ENCODE data around the gene DDR2.
"Not testable (repeated sequence)": the region's sequence is repeated elsewhere in the genome, so short reads cannot be mapped to it uniquely, and the experiment has no call there.

Gene DDR2

DNA sequence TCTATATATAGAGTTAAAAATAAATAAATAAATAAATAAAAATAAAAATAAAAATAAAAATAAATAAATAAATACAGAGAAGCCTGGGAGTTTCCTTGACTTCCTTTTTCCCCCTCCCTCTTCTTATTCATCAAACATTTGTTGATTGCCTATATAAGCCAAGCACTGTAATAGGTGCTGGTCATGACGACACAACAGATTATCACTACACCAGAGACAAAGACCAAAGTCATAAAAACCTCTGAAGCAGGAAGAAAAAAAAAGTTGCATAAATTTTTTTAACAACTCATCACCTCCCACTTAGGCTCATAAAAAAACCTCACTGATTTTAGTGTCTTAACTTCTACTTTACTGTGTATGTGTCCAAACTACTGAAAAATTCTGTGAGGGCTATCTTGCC lies 95.2 kb downstream of the DDR2 start:
- not testable (repeated sequence) for DNase-seq

DNA sequence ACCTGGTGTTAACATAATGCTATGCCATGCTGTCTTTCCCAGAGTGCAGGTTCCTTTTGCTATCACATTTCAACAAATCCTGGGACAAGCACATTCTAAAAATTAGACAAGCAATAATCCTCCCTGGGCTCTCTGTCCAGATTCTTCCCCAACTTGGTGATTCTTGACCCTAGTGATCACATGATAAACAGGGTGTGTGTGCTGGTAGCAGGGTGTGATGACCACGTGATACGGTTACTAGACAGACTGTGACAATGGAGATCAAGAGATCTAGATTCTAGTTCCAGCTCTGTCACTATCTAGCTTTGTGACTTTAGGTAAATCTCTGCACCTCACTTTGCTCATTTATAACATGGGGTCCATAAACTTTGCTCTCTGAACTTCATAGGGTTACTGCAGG lies 96.3 kb downstream of the DDR2 start:
- no peak for DNase-seq

DNA sequence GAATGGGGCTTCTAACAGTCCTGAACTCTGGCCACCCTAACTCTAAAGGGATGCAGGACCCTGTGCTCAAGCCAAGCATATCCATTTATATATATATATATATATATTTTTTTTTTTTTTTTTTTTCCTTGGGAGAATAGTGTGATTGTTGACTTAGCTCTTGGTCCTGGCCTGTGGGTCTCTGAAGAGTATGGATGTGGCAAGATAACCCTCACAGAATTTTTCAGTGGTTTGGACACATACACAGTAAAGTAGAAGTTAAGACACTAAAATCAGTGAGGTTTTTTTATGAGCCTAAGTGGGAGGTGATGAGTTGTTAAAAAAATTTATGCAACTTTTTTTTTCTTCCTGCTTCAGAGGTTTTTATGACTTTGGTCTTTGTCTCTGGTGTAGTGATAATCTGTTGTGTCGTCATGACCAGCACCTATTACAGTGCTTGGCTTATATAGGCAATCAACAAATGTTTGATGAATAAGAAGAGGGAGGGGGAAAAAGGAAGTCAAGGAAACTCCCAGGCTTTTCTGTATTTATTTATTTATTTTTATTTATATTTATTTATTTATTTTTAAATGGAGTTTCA lies 97.0 kb downstream of the DDR2 start:
- DNase-seq, result not testable (repeated sequence)

DNA sequence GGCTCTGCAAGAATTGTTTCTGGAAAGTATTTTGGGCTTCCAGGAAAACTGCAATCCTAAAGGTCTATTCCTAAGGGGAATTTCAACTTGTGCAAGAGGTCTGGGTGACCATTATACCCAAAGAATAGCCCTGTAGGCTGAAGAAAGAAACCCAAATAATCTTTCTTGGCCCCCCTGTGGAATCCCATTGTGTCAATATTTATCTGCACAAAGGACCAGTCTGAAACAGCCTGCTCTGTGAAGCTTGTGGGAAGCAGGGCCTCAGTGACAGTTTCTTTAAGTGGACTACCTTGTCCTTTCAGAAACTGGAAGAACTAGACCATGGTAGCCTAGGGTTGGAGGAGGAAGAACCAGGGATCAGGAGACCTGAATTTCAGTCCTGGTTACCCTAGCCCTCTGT lies 99.8 kb downstream of the DDR2 start:
- DNase-seq, result no peak

DNA sequence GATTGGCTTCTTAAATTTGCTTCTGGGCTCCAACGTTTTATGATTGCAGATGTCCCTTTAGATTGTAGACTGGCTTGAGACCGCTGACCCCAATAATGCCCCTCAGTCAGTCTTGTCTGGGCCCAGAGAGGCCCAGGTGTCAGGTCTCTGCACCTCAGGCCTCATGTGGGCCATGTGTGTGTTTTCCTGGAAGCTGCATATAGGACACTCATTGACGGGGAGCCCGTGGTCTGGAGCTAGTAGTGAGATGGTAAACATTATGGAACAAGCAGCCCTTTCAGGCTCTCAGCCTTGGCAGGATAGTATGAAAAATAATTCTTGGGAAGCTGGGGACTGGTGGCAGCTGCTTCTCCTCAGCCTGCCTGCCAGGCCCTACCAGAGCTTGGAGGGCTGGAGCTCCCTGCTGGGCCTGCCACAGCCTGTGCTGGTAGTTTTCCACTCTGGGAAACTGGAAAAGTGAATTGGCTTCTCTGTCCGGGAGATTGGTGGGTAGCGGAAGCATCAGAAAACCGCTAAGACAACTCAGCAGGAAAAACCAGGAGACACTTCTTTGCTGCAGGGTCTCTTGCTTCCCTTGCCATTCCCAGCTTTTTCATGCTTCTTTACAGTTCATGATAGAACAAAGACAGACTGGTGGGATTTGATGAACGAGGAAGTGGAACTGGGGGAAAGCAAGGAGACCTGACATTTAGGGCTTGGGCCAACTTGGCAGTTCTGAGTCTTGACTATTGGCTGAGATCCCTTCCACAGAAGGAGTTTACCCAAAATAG lies 100.5 kb downstream of the DDR2 start:
- no peak for DNase-seq

DNA sequence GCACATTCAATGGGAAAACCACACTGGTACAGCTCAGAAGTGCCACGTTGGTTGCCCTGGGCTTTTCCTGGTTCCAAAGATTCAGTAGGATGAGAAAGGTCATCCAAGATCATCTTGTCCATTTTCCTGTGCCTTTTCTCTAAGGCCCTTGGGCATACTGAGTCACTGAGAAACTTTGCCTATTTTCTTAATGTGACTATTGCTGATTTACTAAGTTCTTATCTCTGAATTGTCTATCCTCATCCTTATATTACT lies 101.0 kb downstream of the DDR2 start:
- DNase-seq, result no peak

DNA sequence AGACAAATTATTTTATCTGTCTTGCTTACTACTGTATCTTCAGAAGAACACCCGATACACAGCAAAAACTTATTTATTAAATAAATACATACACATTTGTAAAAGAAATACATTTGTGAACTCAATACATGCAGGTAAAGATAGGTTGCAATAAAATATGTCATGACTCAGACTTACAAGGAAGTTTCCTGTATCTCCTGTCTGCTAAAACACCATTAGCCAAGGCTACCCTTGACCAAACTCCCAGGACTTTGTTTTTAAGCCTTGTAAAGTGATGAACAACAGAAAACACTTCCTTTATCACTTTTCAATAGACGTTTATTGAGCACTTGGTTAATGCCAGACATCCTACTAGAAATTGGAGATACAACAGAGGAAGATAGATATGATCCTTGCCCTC lies 101.8 kb downstream of the DDR2 start:
- no peak for DNase-seq

DNA sequence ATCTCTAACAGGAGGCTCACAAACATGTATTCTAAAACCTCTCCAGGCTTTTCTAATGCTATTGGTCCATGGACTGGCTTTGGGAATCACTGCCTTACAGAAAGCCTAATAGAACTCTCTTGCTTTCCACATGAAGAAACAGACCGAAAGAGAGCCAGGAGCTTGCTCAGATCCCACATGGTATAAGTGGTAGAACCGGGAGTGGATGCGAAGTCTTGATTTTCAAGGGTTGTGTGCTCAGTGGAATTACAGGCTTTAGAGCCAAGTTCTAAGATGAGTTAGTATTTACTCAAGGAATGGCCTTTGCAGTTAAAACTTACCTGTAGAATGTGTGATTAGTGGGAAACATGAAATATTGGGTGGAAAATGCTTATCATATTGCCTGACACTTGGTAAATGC lies 103.9 kb downstream of the DDR2 start:
- no peak for DNase-seq

DNA sequence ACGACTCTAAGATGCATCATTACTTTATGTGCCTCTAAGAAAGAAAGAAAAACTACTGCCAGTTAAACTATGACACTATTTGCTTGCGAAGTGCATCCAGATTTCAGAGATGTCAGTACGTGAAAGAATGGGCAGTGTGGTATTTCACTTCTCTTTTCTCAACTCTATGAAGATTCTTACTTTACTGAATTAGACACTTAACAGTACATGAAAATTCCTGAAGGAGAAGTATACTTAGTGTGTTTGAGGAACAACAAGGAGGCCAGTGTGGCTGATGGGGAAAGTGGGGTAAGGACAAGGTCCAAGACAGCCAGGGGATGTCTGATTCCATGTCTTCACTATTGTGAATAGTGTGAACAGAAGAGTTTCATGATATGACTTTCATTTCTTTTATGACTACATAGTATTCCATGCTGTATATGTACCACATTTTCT lies 104.4 kb downstream of the DDR2 start:
- DNase-seq, result no peak

DNA sequence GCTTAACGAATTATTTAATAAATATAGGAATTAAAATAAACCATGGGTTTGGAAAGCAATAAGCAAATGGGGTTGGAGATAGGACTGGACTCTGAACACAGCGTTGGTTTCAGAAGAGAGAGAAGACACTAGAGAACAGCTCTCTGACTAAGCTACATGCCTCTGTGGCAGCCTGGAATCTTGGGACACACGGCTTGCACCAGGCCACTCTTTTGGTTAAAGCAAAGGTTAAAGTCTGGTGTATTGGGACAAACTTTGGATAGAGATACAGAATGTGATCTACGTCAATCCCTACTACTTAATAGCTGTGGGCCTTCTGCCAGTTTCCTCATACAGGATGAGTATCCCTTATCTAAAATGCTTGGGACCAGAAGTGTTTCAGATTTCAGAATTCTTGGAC lies 108.5 kb downstream of the DDR2 start:
- DNase-seq, result no peak

DNA sequence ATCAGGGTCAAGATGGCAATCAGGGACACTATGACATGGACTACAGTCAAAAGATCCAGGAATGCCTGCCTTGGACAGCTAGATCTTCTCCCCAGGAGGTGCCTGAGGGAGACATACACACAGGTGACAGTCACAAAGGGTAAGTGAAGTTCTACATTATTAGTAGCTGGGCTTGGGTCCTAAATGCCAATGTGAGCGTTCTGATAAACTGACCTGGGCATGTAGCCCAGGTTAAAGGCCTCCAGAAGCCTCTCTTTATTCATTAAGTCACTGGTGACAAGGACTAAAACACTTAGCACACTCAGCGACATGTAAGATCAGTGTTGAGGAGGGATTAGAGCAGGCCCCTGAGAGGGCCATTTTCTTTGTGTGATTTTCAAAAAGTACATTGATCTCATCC lies 109.3 kb downstream of the DDR2 start:
- DNase-seq, result no peak

DNA sequence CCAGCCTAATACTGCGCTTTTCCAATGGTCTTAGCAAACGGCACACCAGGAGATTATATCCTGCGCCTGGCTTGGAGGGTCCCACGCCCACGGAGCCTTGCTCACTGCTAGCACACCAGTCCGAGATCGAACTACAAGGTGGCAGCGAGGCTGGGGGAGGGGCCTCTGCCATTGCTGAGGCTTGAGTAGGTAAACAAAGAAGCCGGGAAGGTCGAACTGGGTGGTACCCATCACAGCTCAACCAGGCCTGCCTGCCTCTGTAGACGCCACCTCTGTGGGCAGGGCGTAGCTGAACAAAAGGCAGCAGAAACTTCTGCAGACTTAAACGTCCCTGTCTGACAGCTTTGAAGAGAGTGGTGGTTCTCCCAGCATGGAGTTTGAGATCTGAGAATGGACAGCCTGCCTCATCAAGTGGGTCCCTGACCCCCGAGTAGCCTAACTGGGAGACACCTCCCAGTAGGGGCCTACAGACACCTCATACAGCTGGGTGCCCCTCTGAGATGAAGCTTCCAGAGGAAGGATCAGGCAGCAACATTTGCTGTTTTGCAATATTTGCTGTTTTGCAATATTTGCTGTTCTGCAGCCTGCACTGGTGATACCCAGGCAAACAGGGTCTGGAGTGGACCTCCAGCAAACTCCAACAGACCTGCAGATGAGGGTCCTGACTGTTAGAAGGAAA lies 114.1 kb downstream of the DDR2 start:
- not testable (repeated sequence) for DNase-seq

DNA sequence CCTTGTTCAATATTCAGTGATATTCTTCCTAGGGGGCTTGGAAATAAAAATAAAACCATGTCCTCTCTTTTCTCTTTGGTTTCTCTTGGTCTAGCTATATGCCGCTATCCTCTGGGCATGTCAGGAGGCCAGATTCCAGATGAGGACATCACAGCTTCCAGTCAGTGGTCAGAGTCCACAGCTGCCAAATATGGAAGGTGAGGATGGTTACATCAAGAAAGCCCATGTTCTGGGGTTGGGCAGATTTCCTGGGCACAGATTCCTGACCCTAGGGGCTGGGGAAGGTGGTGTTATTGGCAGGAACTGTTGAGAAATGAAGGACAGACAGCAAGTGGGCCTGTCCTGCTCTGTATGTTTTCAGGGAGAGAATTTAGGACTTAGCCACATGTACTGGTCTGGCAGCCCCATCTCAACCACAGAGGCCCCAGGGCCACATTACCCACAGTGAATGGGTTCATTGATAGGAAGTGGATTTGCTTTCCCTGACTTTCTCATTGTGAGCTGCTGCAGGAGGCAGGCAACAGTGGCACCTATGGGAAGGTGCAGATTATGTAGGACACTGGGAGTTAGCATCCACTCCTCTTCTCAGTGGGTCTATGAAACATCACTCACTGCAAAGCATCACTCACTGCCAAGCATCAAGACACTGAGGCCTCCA lies 120.9 kb downstream of the DDR2 start:
- DNase-seq, result no peak

DNA sequence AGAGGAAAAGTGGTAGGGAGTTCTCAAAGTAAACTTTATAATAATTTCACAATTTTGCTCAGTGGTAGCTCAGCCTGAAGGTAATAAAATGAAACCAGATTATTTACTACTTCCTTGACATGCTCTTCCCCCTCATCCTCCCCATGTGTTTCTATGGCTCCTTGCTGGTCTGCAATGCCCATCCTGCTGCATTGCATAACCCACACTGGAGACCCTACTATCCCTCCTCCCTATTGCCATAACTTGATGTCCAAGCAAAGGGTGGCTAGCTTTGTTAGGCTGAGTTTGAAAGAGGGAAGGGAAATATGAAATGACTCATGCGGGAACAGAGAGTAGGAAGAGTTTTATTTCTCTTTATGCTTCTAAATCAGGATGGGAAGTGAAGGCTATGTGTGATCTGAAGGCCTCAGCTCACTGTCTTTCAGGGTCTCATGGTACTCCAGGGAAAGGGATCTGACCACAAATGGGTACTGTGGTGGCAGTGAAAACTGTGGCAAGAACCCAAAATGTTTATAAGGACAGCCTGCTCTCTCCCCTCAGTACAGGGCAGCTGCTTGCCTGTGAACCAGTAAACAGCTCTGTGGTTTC lies 121.8 kb downstream of the DDR2 start:
- no peak for DNase-seq

DNA sequence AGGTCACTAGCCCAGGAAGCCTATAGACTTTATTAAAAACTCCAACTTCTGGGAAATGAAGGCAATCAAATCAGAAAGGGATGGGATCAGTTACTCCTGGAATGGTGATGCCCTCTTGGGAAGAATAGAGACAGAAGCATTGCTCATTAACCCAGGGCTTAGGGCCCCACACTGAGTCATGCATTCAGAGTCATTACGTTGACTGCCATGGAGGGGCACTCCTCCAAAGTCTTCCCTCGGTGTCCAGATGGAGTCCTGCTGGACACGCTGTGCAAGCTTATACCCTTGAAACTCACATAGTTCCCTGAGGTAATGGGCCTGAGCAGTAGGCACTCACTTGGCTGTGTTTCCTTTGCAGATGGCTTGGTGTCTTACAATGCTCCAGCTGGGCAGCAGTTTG lies 123.0 kb downstream of the DDR2 start:
- no peak for DNase-seq

DNA sequence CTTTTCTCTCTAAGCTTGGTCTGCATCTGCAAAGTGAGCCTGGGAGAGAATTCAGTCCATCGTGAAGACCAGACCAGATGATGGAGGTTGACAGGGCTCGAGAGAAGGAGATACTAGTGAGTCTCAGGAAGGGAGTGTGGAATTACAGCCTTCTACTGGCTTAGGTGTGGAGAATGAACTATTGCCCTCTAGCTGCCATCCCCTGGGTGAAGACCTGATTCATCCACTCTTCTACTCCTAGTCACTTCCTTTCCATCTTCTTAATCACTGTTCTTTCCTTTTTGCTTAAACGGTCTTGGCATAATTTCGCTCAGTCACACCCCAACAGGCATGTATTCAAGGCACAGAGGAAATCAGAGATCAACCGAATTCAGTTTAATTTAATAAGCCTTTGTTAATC lies 124.3 kb downstream of the DDR2 start:
- DNase-seq, result no peak

DNA sequence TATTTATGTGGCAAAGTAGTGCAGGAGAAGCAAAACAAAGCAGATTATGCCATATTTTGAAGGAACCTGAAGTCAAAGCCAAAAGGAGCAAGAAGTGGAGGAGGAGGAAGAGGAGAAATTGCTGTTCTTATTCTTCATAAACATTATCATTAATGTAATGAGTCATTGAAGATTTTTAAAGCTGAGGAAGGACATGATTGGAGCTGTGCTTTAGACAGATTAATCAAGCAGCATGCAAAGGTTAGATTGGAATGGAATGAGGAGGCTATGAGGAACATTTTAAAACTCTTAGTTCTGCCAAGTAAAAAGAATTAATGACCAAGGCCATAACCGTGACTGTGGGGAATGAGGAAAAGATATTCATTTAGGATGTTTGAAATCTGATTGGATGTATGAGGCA lies 125.2 kb downstream of the DDR2 start:
- DNase-seq, result no peak

DNA sequence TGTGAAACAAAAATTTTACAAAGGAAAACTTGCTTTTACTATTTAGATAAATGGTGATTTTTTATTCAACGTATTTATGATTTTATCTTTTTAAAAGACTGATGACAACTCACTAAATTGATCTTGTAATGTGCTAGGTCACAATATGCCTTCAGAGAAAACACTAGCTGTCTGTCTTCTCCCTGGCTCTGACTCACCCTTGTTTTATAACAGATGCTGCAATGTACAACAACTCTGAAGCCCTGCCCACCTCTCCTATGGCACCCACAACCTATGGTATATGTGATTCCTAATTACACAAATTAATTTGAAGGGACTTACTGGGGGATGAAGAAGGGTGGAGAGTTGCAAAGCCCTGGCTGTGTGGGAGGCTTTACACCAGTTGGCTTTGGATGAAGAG lies 133.5 kb downstream of the DDR2 start:
- no peak for DNase-seq

DNA sequence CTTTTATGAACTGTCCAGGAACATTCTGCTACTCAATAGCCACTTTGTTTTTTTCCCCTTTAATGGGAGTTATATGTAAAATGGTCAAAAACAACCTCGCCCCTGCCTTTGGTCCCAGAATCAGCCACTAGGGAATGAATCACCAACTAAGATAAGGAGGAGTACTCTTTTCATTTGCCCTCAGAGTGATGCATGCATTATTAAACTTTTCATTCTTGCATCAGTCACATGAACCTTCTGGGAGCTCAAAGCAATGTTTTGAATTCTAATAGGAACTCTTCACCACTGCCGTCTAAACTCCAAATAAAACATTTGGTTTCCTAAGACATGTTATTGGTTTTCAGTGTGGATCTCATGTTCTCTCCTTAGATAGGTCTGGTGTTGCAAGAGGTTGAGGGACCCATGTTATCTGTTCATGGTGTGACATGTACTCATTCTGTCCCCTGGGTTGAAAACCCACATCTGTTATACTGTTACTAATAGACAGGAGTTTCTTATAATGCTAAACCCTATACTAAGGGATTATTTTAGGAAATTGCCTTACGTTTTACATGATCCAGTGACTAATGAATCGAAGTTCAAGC lies 140.4 kb downstream of the DDR2 start:
- DNase-seq, result no peak

DNA sequence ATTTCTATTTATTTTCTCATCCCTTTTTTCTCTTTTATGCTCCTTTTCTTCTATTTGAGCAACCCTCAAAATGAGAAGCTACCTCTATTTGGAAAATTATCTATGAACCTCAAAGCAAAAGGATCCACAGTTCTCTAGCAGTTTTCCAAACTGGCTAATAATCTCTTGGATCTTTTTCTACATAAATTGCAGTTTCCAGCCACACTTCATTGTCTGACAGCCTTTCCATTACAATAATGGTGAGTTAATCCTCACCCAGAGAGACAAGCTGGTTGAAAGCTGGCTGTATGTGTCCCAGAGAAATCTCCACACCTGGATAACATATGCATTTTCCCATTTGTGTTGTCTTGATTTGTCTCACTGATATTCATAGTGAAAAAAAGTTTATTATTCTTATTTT lies 141.7 kb downstream of the DDR2 start:
- no peak for DNase-seq

DNA sequence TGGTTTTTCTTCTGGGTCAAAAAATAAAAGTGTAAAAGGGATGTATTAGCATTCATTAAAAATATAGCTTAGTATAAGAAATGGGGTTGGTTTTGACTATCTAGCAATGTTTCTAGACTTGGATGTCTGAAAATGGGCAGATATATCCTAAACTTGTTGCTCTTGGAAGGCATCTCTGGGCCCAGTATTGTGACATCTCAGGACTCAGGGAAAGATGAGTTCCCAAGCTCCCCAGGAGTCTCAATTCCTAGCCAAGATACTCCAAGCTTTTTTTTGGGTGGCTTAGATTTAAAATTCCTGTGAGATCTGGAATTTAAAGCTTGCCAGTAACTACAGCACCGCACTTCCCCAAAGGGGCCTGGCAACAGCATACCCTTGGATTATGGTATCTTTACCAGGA lies 146.8 kb downstream of the DDR2 start:
- no peak for DNase-seq

DNA sequence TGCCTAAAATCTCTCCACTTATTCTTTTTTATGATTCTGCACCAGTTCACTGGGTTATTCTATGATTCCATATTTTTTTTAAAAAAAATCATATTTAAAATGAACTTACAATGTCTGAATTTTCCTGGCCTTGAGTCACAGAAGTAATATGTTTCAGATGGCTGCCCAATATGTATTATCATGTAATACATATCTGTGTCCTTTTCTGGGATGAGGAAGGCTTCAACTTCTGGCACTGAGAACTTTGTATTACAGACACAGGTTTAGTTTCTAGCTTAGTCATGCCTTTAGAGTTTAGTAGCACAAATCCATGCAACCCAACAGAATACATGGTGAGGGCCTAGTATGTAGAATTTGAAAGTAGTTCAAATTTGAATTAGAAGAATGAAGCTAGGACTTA lies 150.4 kb downstream of the DDR2 start:
- DNase-seq, result no peak

DNA sequence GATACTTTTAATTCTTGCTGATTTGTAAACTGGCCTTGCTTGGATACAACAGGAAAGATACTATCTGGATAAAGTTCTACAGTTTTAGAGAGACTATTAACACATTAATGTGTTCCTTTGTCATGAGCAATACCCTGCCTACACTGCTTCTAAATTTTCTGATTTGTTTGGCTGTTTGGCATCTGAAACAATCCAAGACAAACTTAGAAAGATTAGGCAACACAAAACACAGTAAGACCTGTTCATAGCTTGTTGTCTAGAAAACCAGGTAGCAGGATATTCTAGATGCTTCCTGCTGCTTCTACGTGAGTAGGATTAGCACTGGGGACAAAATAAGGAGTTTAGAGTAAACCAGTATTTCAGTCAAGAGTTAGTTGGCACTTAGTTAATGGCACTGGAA lies 152.7 kb downstream of the DDR2 start:
- DNase-seq, result not testable (repeated sequence)

Data from stimulated activated CD4-positive, alpha-beta T cell treated with anti-CD3 and anti-CD28 coated beads, Interleukin-4, amount 100 ng/mL, for 1 hour (primary cell).